HG02884 (cell line): ENCODE data around the gene INKA1.
"Not testable (repeated sequence)": the region's sequence is repeated elsewhere in the genome, so short reads cannot be mapped to it uniquely, and the experiment has no call there.

Experiments
- ATAC-seq: cut with Tn5 transposase; IDR thresholded peaks from one replicate; pipeline ENCODE4 v1.9.1; 2021; ENCODE audit warnings: mild to moderate bottlenecking, moderate library complexity; ENCODE audit not compliant: unreplicated experiment

Gene INKA1

DNA sequence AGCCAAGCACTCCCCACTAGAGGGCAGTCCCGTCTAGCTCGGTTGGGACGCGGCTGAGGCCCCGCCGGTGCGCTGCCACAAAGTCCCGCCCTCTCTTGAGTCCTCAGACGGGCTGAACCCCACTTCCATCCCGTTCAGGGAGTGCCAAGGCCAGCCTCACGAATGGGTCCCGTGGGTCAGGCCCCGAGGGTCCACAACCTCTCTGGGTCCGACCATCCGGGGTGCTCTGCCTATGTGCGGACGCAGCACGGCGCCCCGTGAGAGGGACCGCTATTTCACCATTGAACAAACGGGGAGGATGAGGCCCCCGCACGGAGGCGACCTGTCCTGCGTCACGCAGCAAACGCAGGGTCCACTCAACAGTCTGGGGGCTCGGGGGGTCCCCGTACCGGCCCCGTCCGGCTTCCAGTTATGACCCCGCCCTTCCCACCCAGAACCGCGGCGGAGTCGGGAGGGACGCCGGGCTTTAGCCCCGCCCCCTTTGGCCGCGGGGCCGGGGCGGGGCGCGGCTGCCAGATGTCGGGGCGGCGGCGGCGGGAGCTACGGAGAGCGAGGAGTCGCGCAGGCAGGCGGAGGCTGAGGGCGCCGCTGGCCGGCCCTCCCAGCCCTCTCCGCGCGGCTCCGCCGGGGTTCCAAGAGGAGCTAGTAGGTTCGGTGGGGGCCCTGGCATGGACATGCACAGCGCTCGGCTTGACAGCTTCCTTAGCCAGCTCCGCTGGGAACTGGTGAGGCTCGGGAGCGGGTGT is at the start of gene INKA1:
Gene INKA1, plus strand, starts transcription at position 543 of the 746 bp plus-strand sequence. Its CDS starts 132 bp downstream, at position 675.
- peak; percentile 53 for ATAC-seq

DNA sequence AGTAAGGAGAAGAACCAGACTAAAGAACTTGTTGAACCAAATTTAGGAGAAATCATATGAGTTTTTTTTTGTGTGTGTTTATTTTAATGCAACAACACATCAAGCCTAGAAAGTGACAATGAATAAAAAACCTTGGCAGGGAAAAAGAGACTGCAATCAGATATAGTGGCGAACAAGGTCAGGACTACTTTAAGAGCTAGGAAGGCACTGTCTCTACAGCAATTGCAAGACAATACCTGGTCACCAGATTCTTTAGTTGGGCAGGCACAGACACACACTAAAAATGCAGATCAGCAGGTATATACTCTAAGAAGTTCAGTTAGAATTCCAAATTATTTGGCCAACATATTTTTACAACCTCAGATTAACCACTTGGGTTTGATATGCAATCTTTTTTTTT is 48.5 kb upstream of the INKA1 start:
- ATAC-seq: no peak

- ATAC-seq: no peak
Measured at GRCh38 chr3:49756036-49756435, 47.0 kb upstream of the INKA1 start.

DNA sequence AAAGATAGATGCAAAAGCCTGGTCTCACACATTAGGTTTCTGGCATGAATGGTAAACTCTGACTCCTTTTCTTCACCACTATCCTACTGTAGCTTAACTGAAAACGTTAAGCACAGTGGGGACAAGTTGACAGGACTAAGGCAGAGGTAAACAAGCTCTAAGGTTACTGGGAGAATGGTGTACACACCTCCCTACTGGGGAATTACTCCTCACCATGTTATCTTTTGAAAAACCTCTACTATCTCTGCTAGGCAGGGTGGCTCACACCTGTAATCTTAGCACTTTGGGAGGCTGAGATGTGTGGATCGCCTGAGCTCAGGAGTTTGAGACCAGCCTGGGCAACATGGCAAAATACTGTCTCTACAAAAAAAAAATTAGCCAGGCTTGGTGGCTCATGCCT is 45.9 kb upstream of the INKA1 start:
- no peak for ATAC-seq

- ATAC-seq: no peak
Measured at GRCh38 chr3:49759226-49759625, 43.8 kb upstream of the INKA1 start.

GRCh38 chr3:49761661-49762060 is 41.4 kb upstream of the INKA1 start:
- no peak for ATAC-seq

GRCh38 chr3:49763981-49764380 is 39.1 kb upstream of the INKA1 start:
- no peak for ATAC-seq

DNA sequence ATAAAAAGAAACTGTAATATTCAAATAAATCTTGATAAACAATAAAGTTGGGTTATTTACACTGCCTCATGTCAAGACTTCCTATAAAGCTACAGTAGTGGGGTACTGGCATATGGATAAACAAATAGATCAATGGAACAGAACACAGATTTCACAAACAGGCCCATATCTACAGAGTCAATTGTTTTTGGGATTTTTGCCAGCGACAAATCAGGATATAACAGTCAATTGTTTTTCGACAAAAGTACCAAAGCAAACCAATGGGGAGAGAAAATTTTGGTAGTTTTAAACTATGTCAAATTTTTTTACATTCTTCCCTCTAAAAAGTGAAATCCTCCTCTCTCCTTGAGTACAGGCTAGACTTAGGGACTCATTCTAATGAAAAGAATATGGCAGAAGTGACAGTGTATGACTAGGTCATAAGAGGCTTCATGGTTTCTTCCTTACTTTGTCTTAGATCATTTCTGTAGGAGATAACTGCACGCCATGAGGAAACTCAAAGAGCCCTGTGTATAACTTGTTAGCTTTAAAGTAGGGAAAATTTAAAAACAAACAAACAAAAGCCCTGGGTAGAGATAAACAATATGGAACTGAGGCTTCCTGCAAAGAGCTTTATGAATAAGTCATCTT is 33.7 kb upstream of the INKA1 start:
- no peak for ATAC-seq

DNA sequence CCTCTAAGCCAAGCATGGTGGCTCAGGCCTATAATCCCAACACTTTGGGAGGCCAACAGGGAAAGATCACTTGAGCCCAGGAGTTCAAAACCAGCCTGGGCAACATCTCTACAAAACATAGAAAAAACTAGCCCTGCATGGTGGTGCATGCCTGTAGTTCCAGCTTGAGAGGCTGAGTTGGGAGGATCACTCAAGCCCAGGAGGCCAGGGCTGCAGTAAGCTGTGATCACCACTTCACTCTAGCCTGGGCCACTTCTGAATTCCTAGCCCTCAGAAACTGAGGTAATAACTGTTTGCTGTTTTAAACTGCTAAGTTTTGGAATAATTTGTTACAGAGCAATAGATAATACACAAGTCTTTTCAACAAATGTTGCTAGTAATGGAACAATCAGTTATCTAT is 33.1 kb upstream of the INKA1 start:
- no peak for ATAC-seq

DNA sequence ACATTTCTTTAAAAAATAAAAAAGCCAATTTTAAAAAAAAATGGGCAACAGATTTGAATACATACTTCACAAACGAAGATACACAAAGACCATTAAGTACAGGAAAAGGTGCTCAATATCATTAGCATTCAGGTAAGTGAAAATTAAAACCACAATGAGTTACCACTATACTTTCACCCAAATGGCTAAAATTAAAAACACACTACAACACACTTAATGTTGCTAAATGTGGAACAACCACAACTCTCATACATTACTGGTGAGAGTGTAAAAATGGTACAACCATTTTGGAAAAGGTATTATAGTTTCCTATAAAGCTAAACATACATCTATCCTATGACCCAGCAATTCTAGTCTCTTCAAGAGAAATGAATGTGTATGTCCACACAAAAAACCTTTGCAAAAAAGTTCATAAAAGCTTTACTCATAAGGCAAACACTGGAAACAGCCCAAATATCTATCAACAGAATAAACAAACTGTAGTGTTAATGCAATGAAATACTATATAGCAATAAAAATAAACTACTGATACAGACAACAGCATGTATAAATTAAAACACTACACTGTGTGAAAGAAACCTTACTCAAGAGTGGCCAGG is 31.6 kb upstream of the INKA1 start:
- ATAC-seq: no peak

GRCh38 chr3:49772703-49773102 is 30.4 kb upstream of the INKA1 start:
- ATAC-seq: no peak

DNA sequence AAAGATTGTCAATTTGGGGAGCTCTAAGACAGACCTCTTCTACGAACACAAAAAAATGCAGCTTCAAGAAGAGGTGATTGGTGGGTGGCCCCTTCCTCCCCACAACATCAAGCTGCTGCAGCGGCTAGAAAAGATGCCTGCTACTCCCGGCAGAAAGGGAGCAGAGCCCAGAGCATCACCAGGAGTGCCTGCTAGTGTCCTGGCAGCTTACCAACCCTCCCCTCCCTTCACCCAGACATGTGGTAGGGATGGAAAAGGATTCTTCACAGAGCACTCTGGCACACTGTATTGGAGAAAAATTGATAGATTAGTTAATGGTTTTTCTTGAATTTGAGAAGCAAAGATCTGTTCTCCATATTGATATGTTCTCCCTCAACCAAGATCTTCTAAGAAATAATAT is 27.5 kb upstream of the INKA1 start:
- ATAC-seq: no peak

DNA sequence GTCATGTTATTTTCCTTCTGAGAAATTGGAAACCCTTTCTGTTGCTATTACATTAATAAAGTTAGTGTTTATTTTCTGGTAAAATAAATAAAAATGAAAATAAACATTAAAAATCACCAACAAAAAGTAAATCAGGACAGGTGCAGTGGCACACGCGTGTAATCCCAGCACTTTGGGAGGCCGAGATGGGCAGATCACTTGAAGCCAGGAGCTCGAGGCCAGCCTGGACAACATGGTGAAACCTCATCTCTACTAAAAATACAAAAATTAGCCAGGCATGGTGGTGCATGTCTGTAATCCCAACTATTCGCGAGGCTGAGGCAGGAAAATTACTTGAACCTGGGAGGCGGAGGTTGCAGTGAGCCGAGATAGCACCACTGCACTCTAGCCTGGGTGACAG is 27.0 kb upstream of the INKA1 start:
- ATAC-seq: not testable (repeated sequence)

DNA sequence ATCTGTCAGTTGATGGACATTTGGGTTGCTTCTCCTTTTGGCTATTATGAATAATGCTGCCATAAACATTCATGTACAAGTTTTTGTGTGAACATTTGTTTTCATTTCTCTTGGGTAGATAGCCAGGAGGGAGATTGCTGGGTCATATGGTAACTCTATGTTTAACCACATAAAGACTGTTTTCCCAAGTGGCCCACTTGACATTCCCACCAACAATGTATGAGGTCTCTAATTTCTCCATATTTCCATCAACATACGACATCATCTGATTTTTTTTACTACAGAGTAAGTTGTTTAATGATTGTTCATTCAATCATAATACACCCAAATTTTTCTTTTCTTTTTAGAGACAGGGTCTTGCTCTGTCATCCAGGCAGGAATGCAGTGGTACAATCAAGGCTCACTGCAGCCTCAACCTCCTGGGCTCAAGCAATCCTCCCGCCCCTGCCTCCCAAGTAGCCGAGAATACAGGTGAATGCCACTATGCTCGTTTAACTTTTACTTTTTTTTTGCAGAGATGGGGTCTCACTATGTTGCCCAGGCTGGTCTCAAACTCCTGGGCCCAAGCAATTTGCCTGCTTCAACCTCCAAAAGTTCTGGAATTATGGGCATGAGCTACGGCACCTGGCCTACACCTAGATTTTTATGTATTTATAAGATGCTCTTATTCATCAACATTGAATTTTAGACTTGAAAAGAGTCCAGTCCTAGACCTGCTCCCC is 23.5 kb upstream of the INKA1 start:
- ATAC-seq: no peak

DNA sequence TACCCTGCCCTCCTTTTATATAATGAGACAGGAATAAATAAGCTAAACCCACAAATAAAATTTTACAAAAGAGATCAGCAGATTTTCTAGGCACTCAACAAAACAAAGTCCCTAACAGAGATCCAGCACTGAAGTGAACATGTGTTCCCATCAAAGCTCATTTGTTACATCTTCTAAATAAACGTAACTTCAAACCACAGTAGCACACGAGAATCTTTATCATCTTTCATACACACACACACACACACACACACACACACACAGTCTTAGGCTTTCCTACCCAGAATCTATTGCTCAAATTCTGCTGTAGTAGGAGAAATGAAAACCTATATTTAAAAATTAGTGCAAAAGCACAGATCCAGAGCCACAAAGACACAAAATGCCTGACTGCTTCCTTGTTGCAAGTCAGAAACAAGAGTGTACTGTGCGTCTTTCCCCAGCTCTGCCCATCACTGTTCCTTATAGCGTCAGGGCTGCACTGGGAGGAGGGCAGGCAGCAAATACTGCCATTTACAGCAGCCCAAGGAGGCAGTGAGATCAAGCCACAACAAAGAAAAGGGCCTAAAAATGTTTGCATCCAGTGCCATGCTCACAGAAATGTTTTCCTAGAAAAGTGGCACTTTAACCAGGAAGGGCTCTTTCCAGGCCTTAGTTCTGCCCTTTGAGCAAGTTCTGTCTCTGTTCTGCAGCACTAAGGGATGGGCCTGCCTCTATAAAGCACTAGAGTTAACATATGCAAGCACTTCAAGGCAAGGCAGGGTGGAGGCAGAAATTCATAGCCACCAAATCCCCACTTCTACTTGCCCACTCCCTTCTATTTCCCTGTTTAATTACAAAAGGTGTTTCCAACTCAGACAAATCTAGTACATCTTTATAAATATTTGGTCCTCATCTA is 22.7 kb upstream of the INKA1 start:
- no peak for ATAC-seq

- ATAC-seq: not testable (repeated sequence)
Measured at GRCh38 chr3:49780975-49781365, 22.1 kb upstream of the INKA1 start.

DNA sequence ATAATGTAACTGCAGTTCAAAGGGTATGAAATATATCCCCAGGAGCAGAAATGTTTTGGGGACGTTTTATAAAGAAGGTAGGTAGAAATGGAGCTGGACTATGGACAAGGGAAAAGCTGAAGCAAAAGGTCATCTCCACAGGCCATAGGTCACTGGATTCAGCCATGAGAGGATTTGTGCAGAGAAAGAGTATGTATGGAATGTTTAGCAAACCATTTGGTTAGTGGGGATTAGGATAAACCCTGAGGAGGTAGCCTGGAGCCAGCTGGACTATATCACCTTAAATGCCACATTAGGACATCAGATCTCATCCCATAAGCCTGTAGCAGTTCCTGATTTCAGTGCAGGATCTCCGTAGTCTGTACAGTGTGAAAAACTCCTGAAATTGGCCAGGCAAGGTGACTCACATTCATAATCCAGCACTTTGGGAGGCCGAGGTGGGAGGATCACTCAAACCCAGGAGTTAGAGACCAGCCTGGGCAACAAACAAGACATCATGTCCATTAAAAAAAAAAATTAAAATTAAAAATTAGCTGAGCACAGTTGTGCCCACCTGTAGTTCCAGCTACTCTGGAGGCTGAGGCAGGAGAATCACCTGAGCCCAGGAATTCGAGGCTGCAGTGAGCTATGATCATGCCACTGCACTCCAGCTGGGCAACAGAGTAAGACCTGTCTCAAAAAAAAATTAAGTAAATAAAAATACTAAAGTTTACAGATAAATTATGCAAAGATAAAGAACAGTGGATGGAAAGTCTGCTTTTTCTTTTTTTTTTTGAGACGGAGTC is 21.5 kb upstream of the INKA1 start:
- ATAC-seq: no peak

- not testable (repeated sequence) for ATAC-seq
Measured at GRCh38 chr3:49782277-49782676, 20.8 kb upstream of the INKA1 start.

DNA sequence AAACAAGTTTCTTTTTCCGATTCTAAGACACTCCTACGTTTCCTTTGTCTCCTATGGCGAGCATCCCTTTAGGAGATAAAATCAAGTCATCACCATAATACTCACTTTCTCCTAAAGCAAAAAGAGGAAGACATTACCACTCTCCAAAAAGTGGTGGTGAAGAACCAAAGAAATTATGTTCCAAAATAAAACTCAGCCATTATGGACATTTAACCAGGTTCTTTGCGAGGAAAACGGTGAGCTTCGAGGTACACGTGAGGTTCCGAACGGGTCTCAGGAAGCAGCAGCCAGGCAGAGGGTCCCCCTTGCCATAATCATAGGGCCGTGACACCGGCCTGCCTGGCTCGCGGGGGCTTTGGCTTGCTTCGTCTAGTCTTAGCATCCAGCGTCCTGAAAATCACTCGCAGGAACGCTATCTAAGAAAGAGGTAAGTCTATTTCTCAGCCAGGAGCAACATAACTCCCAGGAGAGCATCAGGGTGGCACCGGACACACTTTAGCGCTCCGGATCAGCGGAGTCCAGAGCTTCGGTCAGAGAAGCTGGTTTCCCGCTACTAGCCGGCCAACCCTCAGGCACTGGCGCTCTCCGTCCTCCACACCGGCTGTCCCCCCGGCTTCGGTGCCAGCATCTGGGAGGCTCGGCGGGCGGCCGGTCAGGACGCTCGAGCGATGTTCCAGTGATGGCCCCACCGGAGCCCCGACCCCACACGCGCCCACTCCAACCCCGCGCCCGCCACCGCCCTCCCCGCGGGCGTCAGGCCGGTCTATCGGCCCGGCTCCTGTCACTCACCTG is 17.3 kb upstream of the INKA1 start:
- peak; percentile 43 for ATAC-seq
